DMS53 (cell line): ENCODE measurements around the gene TBCB.
"Not testable (repeated sequence)": the region's sequence is repeated elsewhere in the genome, so short reads cannot be mapped to it uniquely, and the experiment has no call there.

ENCODE experiments used
- DNase-seq: peaks from one replicate; lab custom pipeline; 2025; lab: John Stamatoyannopoulos, UW

The TBCB gene

DNA sequence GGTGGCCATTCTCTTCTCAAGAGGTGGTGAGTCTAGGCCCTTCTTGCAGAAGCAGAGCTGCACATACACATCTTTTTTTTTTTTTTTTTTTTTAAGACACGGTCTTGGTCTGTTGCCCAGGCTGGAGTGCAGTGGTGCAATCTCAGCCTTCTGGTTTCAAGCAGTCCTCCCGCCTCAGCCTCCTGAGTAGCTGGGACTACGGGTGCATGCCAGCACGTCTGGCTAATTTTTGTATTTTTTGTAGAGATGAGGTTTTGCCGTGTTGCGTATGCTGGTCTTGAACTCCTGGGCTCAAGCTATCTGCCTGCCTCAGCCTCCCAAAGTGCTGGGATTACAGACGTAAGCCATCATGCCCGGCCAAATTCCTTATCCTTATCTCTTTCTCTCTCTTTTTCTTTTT, 58.6 kb downstream of the TBCB start:
- not testable (repeated sequence) for DNase-seq
